ENCODE measurements around the gene HSPB1. TPM values are rescaled to one million over a fixed set of nuclear protein-coding genes. Genes with fewer than 3 reads are reported as not detected.

HSPB1 gene
- total RNA-seq, 1 experiment from 2014 or later = 80.7 TPM

- Histone ChIP-seq H3K27me3 (ENCODE audit: control insufficient read depth, insufficient read depth, low read length) (no peaks in the 10 kb centered on the region), H3K36me3 (replicated peaks; ENCODE audit: control insufficient read depth, insufficient read depth, low read length) (peaks cover 26% of the 10 kb centered on the region), H3K4me3 (ENCODE audit: insufficient read depth, low read depth, low read length) (no peak overlapping the region)
- no peak for DNase-seq
Measured at GRCh38 chr7:76343294-76343930, 40.9 kb downstream of the HSPB1 start.

GRCh38 chr7:76343931-76344321 is 41.5 kb downstream of the HSPB1 start:
- Histone ChIP-seq H3K36me3 (replicated peaks; ENCODE audit: control insufficient read depth, insufficient read depth, low read length) (peaks cover 26% of the 10 kb centered on the region), H3K27me3 (ENCODE audit: control insufficient read depth, insufficient read depth, low read length) (no peaks in the 10 kb centered on the region), H3K4me3 (ENCODE audit: insufficient read depth, low read depth, low read length) (no peak overlapping the region)
- DNase-seq = no peak

GRCh38 chr7:76346097-76346496 is 43.6 kb downstream of the HSPB1 start:
- DNase-seq = no peak
- Histone ChIP-seq H3K36me3 (replicated peaks; ENCODE audit: control insufficient read depth, insufficient read depth, low read length) (peaks cover 32% of the 10 kb centered on the region), H3K27me3 (ENCODE audit: control insufficient read depth, insufficient read depth, low read length) (no peaks in the 10 kb centered on the region), H3K4me3 (ENCODE audit: insufficient read depth, low read depth, low read length) (no peak overlapping the region)

GRCh38 chr7:76346778-76347177 is 44.3 kb downstream of the HSPB1 start:
- Histone ChIP-seq H3K4me3 (ENCODE audit: insufficient read depth, low read depth, low read length) (no peak overlapping the region), H3K27me3 (ENCODE audit: control insufficient read depth, insufficient read depth, low read length) (no peaks in the 10 kb centered on the region), H3K36me3 (replicated peaks; ENCODE audit: control insufficient read depth, insufficient read depth, low read length) (peaks cover 31% of the 10 kb centered on the region)
- DNase-seq = no peak

DNA sequence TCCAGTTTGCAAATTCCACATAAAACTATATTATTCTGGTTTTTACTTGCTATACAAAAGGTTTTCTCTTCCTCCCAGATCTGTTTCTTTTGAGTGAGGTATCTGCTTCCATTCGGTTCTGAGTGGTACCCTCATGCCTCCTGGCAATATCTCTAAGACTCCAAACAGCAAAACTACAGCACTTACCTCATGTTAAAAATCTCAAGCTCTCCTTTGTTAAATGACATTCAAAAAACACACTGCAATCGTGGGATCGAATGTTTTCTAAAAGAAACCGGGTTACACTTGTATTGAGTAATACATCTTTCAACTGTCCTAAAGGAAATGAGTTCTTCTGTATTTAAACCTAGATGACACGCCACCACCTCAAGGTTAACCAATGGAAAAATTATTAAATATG is 45.2 kb downstream of the HSPB1 start:
- no peaks in the 10 kb centered on the region for H3K27me3 ChIP-seq (ENCODE audit: control insufficient read depth, insufficient read depth, low read length)
- H3K4me3 ChIP-seq (ENCODE audit: insufficient read depth, low read depth, low read length) = no peak overlapping the region
- H3K36me3 ChIP-seq (replicated peaks; ENCODE audit: control insufficient read depth, insufficient read depth, low read length) = peaks cover 31% of the 10 kb centered on the region
- no peak for DNase-seq

DNA sequence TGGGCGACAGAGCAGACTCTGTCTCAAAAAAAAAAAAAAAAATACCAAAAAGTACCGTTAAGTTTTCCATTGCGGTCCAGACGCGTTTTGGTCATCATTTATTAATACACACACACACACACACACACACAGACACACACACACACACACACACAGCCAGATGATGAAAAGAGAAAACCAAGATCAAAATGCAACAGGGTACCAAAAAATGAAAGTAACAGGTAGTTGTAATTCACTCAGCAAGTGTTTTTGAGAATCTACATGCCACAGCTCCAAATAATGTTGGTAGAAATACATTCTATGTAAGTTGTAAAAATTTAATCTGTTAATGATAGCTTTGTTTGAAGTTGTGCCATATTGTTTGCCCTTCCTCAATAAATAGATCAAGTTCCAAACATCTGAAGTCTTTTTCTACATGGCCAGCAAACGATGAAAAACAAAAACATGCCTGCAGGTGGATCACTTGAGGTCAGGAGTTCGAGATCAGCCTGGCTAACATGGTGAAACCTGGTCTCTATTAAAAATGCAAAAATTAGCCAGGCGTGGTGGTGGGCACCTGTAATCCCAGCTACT is 46.9 kb downstream of the HSPB1 start:
- no peak for DNase-seq
- peaks cover 27% of the 10 kb centered on the region for H3K36me3 ChIP-seq (replicated peaks; ENCODE audit: control insufficient read depth, insufficient read depth, low read length)

DNA sequence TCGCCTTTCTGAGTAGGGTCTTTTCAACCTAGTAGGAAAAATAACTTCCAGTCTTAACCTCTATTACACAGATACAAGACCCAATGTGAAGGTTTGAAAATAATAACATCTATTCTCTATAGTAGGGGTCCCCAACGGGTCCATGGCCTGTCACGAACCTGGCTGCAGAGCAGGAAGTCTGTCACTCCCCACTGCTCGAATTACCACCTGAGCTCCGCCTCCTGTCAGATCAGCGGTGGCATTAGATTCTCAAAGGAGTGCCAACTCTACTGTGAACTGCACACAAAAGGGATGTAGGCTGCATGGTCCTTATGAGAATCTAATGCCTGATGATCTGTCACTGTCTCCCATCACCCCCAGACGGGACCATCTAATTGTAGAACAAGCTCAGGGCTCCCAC is 48.9 kb downstream of the HSPB1 start:
- DNase-seq = no peak
- Histone ChIP-seq H3K27me3 (ENCODE audit: control insufficient read depth, insufficient read depth, low read length) (no peaks in the 10 kb centered on the region), H3K36me3 (replicated peaks; ENCODE audit: control insufficient read depth, insufficient read depth, low read length) (peaks cover 25% of the 10 kb centered on the region), H3K4me3 (ENCODE audit: insufficient read depth, low read depth, low read length) (no peak overlapping the region)

More for the DNA sequence above, 46.9 kb downstream of the HSPB1 start:
- Histone ChIP-seq H3K4me3 (ENCODE audit: insufficient read depth, low read depth, low read length) (no peak overlapping the region), H3K27me3 (ENCODE audit: control insufficient read depth, insufficient read depth, low read length) (no peaks in the 10 kb centered on the region)

- no peaks in the 10 kb centered on the region for H3K27me3 ChIP-seq (ENCODE audit: control insufficient read depth, insufficient read depth, low read length)
- no peak for DNase-seq
- peaks cover 25% of the 10 kb centered on the region for H3K36me3 ChIP-seq (replicated peaks; ENCODE audit: control insufficient read depth, insufficient read depth, low read length)
- H3K4me3 ChIP-seq (ENCODE audit: insufficient read depth, low read depth, low read length) = no peak overlapping the region
Measured at GRCh38 chr7:76352193-76352592, 49.7 kb downstream of the HSPB1 start.

DNA sequence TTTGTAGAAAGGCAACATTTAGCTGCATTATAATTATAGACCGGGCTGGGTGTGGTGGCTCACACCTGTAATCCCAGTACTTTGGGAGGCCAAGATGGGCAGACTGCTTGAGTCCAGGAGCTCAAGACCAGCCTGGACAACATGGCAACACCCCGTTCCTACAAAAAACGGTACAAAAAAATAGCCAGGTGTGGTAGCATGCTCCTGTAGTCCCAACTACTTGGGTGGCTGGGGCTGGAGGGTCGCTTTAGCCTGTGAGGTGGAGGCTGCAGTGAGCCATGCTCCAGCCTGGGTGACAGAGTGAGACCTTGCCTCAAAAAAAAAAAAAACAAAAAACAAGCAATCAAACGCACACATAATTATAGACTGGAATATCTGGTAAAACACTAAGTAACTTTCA is 51.3 kb downstream of the HSPB1 start:
- DNase-seq = no peak
- H3K4me3 ChIP-seq (ENCODE audit: insufficient read depth, low read depth, low read length) = no peak overlapping the region
- no peaks in the 10 kb centered on the region for H3K27me3 ChIP-seq (ENCODE audit: control insufficient read depth, insufficient read depth, low read length)
- peaks cover 24% of the 10 kb centered on the region for H3K36me3 ChIP-seq (replicated peaks; ENCODE audit: control insufficient read depth, insufficient read depth, low read length)

Other genes starting within 250 kb of the HSPB1 start
- 7.0 and 7.6 TPM in 2 replicates for gene SRRM3, start 100.8 kb upstream of the HSPB1 start, total RNA-seq (2014; rRNA removed; shearing (Covaris generic))
- 83.2 and 91.8 TPM in 2 replicates for gene YWHAG, start 56.3 kb downstream of the HSPB1 start, total RNA-seq (2014; rRNA removed; shearing (Covaris generic))
- gene SSC4D, start 107.0 kb downstream of the HSPB1 start, total RNA-seq (2014; rRNA removed; shearing (Covaris generic)) = 19.6 and 25.5 TPM in 2 replicates
- gene ZP3, start 122.3 kb downstream of the HSPB1 start, total RNA-seq (2014; rRNA removed; shearing (Covaris generic)) = 5.3 and 6.9 TPM in 2 replicates
- 31.3 and 38.0 TPM in 2 replicates for gene DTX2, start 159.0 kb downstream of the HSPB1 start, total RNA-seq (2014; rRNA removed; shearing (Covaris generic))
- 0.07 TPM in 1 of 2 replicates, not detected in the other for gene UPK3B, start 207.9 kb downstream of the HSPB1 start, total RNA-seq (2014; rRNA removed; shearing (Covaris generic))
- not detected in 2 replicates for gene SPDYE16, start 240.6 kb downstream of the HSPB1 start, total RNA-seq (2014; rRNA removed; shearing (Covaris generic))

All from H7 (cell line).